Measurements from ENCODE around the gene WDR88. TPM values are rescaled to one million over a fixed set of nuclear protein-coding genes. Genes with fewer than 3 reads are reported as not detected.
"Not testable (repeated sequence)": the region's sequence is repeated elsewhere in the genome, so short reads cannot be mapped to it uniquely, and the experiment has no call there.

WDR88 gene
- total RNA-seq, 6 experiments from 2014 or later = not detected

DNA sequence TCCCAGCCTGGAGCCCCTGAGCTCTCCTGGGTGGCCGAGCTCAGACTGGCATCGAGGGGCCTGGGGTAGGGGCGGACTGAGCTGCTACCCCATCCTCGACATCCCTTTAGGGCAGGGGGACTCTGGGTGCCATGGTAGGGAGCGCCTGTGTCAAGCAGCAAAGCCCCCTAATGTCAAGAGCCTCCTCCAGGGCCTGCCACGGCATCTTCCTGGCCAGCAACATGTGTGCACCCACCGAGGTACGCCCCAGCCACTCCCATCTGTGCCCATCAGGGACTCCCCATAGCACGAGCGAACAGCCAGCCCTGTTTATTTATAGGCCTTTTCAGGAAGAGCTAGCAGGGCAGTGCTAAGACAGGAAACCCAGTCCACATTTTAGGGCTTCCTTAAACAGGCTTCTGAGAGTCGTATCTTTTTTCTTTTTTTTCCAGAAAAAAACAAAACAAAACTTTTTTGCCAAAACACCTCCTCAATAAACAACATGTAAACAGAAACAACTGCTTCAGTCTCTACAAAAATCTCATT lies 76.5 kb downstream of the WDR88 start:
- H3K27me3 Mint-ChIP-seq (ENCODE audit: insufficient read depth) = peaks cover 7% of the 10 kb centered on the region
- no peak for DNase-seq
- no peaks in the 10 kb centered on the region for H3K9me3 Mint-ChIP-seq
- TF ChIP-seq, protein P1, sequence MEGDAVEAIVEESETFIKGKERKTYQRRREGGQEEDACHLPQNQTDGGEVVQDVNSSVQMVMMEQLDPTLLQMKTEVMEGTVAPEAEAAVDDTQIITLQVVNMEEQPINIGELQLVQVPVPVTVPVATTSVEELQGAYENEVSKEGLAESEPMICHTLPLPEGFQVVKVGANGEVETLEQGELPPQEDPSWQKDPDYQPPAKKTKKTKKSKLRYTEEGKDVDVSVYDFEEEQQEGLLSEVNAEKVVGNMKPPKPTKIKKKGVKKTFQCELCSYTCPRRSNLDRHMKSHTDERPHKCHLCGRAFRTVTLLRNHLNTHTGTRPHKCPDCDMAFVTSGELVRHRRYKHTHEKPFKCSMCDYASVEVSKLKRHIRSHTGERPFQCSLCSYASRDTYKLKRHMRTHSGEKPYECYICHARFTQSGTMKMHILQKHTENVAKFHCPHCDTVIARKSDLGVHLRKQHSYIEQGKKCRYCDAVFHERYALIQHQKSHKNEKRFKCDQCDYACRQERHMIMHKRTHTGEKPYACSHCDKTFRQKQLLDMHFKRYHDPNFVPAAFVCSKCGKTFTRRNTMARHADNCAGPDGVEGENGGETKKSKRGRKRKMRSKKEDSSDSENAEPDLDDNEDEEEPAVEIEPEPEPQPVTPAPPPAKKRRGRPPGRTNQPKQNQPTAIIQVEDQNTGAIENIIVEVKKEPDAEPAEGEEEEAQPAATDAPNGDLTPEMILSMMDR (IDR thresholded peaks at IDR 0.05) = no peak
- no peaks in the 10 kb centered on the region for H3K4me1 Mint-ChIP-seq (ENCODE audit: low read depth)
- no peaks in the 10 kb centered on the region for H3K36me3 Mint-ChIP-seq (ENCODE audit: low read depth)
- H3K27ac Mint-ChIP-seq = no peak overlapping the region
- H3K4me3 Mint-ChIP-seq = no peak overlapping the region

DNA sequence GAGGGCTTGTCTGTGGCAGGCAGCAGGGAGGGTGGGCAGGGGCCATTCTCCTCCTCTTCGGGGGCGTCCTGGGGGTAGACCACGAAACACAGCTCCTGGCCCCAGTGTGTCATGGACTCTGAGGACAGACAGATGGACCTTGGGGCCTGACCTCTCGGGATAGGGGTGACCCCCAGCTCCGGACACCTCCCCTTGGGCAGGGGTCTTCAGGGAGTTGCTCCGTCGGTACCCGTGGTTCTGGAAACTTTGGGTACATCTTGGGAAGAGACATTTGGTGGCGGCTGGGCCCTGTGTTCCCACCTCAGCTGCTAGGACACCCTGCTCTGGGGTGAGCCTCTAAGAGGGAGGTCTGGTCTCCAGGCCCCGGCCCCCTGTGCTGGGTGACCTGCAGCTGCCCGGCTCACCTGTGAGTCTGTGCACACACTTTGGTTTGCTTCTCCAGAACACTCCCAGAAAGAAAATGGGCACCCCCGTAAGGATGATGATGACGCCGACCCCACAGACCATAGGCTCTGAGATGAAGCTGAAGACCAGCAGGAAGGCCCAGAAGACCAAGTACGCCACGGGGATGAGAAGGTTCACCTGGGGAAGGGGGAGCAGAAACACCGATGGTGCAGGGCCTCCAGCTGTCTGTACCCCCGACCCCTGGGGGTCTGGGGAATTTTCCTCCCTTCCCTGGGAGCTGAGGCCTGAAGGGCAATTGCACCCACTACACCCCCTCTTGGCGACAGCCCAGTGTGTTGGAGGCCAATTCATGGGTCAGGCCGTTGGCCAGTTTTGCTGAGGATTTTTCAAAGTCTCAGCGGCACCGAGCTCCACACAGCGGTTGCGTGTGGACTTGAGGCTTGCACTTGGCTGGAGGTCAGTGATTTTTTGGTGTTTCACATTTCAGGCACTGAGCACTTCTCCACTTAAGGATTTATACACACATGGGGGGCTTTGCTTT lies 77.3 kb downstream of the WDR88 start:
- no peak for DNase-seq
- Mint-ChIP-seq H3K27ac (no peak overlapping the region), H3K9me3 (no peaks in the 10 kb centered on the region), H3K4me1 (ENCODE audit: low read depth) (no peaks in the 10 kb centered on the region), H3K36me3 (ENCODE audit: low read depth) (no peaks in the 10 kb centered on the region), H3K4me3 (no peak overlapping the region), H3K27me3 (ENCODE audit: insufficient read depth) (peaks cover 7% of the 10 kb centered on the region)
- TF ChIP-seq, protein P1 (IDR thresholded peaks at IDR 0.05) = no peak

DNA sequence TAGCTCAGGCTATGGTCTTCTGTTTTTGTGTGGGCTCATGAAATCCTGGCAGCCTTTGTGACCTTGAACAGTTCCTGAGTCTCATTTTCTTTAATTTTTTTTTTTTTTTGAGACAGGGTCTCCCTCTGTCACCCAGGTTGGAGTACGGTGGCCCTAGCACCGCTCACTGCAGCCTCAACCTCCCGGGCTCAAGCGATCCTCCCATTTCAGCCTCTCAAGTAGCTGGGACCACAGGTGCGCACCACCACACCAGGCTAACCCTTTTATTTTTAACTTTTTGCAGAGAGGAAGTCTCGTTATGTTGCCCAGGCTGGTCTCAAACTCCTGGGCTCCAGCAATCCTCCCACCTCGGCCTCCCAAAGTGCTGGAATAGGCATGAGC lies 77.9 kb downstream of the WDR88 start:
- DNase-seq; H3K4me3 Mint-ChIP-seq; H3K36me3 Mint-ChIP-seq (ENCODE audit: low read depth); H3K27ac Mint-ChIP-seq; H3K27me3 Mint-ChIP-seq (ENCODE audit: insufficient read depth); H3K9me3 Mint-ChIP-seq; H3K4me1 Mint-ChIP-seq (ENCODE audit: low read depth): not testable (repeated sequence)

DNA sequence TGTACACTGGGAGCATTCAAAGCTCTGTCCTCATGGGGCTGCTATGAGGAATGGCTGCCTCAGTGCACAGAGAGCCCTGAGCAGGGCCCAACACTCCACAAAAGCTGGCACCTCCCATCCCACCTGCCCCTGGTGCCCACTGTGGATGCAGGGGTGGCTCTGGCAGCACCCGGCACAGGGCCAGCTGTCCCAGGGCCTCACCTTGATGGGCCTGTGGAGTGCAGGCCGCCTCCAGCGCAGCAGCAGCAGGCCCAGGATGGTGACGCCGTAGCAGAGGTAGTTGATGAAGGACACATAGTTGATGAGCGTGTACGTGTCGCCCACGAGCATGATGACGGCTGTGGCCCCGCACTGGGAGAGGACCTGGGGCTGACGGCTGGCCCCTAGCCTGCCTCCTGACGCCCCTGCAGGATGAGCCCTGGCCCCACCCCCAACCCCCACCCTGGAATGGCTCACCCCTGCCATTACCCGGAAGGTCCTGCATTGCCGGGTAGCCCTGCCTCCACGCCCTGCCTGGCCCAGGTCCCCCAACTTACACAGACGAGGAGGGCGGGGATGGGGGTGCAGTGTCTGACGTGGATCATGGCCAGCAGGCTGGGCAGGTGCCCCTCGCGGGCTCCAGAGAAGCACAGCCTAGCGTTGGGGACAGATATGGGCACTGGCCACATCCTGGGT lies 78.5 kb downstream of the WDR88 start:
- Mint-ChIP-seq H3K27me3 (ENCODE audit: insufficient read depth) (peaks cover 7% of the 10 kb centered on the region), H3K4me1 (ENCODE audit: low read depth) (no peaks in the 10 kb centered on the region), H3K9me3 (no peaks in the 10 kb centered on the region), H3K4me3 (no peak overlapping the region), H3K27ac (no peak overlapping the region), H3K36me3 (ENCODE audit: low read depth) (no peaks in the 10 kb centered on the region)
- DNase-seq = no peak
- TF ChIP-seq, protein P1 (IDR thresholded peaks at IDR 0.05) = no peak

DNA sequence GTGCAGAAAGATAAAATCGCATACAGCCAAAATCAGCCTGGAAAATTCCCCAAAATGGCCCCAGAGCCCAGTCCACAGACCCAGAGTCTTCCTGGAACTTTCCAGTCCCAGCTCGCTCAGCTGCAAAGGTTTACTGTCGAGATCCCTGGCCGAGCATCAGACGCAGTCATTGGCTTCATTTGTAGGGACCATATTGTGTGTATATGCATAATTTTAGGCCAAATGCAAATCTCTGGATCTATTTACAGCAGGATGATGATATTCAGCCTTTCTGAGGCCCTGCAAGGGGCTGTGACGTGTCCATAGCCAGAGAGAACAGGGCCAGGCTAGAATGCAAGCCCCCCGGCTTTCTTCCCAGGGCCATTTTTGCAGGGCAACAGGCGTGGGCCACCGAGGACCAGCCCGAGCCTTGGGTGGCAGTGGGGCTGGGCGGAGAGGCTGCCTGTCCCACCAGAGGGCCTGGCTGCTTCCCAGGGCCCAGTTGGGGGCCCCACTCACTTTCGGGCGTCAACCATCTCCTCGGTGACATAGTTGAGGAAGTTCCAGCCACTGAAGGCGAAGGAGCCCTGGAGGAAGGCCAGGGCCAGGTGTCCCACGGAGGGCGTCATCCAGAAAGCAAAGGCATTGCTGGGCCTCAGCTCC lies 80.0 kb downstream of the WDR88 start:
- Mint-ChIP-seq H3K4me1 (ENCODE audit: low read depth) (no peaks in the 10 kb centered on the region), H3K9me3 (no peaks in the 10 kb centered on the region), H3K4me3 (no peak overlapping the region), H3K36me3 (ENCODE audit: low read depth) (no peaks in the 10 kb centered on the region), H3K27ac (no peak overlapping the region), H3K27me3 (ENCODE audit: insufficient read depth) (peaks cover 12% of the 10 kb centered on the region)
- TF ChIP-seq, protein P1 (IDR thresholded peaks at IDR 0.05) = no peak
- no peak for DNase-seq

All from HFFc6 (cell line).